ENCODE measurements around the gene RARB.
A peak's percentile ranks its signal among the peaks of the same experiment; 100 is the strongest.

DNA sequence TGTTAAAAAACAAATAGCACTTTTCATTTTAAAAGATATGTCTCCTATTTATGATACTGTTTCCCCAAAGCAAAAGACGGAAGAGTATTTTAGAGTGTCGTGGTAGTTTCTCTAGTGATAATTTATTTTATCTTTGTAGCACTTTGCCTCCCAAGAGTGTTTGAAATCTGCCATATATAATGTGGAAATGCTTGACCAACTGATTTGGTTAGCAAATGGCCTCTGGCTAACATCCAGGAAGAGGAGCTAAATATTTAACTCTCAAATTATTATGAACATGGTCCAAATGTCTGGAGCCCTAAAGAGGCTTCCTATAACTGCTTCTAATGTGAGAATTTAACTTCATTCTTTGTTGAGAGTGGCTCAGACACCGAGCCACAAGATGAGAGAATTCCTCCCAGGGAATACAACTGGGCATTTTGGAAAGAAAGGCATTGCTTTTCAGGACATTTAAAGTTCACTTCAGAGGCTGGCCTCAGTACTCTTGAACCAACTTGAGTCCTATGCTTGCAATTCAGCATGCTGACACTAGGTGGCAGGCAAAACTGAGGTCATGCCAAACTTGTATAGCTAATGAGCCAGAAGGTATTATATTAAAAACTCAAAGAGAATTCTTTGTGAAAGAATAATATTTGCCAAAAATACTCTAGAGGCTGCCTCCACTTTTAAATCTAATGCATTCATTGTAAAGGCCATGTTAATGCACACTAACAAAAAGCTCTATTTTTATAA, 104.5 kb downstream of the RARB start:
- TF ChIP-seq, protein P1, sequence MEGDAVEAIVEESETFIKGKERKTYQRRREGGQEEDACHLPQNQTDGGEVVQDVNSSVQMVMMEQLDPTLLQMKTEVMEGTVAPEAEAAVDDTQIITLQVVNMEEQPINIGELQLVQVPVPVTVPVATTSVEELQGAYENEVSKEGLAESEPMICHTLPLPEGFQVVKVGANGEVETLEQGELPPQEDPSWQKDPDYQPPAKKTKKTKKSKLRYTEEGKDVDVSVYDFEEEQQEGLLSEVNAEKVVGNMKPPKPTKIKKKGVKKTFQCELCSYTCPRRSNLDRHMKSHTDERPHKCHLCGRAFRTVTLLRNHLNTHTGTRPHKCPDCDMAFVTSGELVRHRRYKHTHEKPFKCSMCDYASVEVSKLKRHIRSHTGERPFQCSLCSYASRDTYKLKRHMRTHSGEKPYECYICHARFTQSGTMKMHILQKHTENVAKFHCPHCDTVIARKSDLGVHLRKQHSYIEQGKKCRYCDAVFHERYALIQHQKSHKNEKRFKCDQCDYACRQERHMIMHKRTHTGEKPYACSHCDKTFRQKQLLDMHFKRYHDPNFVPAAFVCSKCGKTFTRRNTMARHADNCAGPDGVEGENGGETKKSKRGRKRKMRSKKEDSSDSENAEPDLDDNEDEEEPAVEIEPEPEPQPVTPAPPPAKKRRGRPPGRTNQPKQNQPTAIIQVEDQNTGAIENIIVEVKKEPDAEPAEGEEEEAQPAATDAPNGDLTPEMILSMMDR (IDR thresholded peaks at IDR 0.05): peak in 1 of 4 experiments; percentile 33
- TF ChIP-seq POLR2AphosphoS5 (IDR thresholded peaks at IDR 0.05): no peak
